Muscle of leg (tissue), 11 donors: Measurements from ENCODE around the gene UMAD1. TPM values are rescaled to one million over a fixed set of nuclear protein-coding genes. Genes with fewer than 3 reads are reported as not detected.
A peak's percentile ranks its signal among the peaks of the same experiment; 100 is the strongest.
"Not testable (repeated sequence)": the region's sequence is repeated elsewhere in the genome, so short reads cannot be mapped to it uniquely, and the experiment has no call there.

Source experiments
- DNase-seq: peaks from one replicate; pipeline ENCODE4 v3.0.0; 2013
- H3K27ac ChIP-seq: one replicate; pipeline ENCODE4 v1.5.1; 2013; ENCODE audit warnings: mild to moderate bottlenecking, low read length, control low read depth
- H3K27me3 ChIP-seq: one replicate; pipeline ENCODE4 v1.6.1; 2013; ENCODE audit warnings: low read length; ENCODE audit not compliant: control insufficient read depth, insufficient read depth
- H3K36me3 ChIP-seq: one replicate; pipeline ENCODE4 v1.6.1; 2013; ENCODE audit warnings: low read length; ENCODE audit not compliant: control insufficient read depth, insufficient read depth
- H3K4me1 ChIP-seq: one replicate; pipeline ENCODE4 v1.6.1; 2013; ENCODE audit warnings: low read length; ENCODE audit not compliant: control insufficient read depth, insufficient read depth
- H3K4me3 ChIP-seq: one replicate; pipeline ENCODE4 v1.5.1; 2013; ENCODE audit warnings: low read length, control low read depth
- H3K9me3 ChIP-seq: replicated peaks from 2 replicates; pipeline ENCODE4 v1.6.1; 2013; ENCODE audit warnings: low read depth, low read length; ENCODE audit not compliant: control insufficient read depth
- WGBS: methylation state at CpG from one replicate; pipeline ENCODE4 v1.1.5; 2013; ENCODE audit warnings: missing lambda C conversion rate; ENCODE audit not compliant: insufficient coverage; 5-methylcytosine and 5-hydroxymethylcytosine counted together
- polyA plus RNA-seq, 8 donors: library from polyadenylated mRNA; unstranded; fragments of 120-200 nt; gene quantifications; one replicate each; pipeline versions ENCODE4 v1.2.1 to v1.2.3, GENCODE V29; 2013; ENCODE audit warnings: inconsistent platforms in 1 of 8, low replicate concordance in 1 of 8; ENCODE audit not compliant: insufficient read length in 8 of 8, insufficient read depth in 1 of 8
- total RNA-seq: library from RNA; stranded (reverse); fragments of 120-200 nt; gene quantifications from one replicate; pipeline ENCODE4 v1.2.4, GENCODE V29; 2013

Gene UMAD1
- total and polyA plus RNA-seq, 9 donors: 7.4 to 11.8 (median 9.1) TPM

- H3K4me1 ChIP-seq: no peaks in the 10 kb centered on the region
- no peaks in the 10 kb centered on the region for H3K9me3 ChIP-seq
- no peaks in the 10 kb centered on the region for H3K27me3 ChIP-seq
- WGBS: no CpG with 5 or more reads among the region's 1 CpG
- no peak for DNase-seq
- no peak overlapping the region for H3K4me3 ChIP-seq
- no peaks in the 10 kb centered on the region for H3K36me3 ChIP-seq
- no peak overlapping the region for H3K27ac ChIP-seq
Observed at GRCh38 chr7:7668706-7669105, 28.2 kb downstream of the UMAD1 start.

DNA sequence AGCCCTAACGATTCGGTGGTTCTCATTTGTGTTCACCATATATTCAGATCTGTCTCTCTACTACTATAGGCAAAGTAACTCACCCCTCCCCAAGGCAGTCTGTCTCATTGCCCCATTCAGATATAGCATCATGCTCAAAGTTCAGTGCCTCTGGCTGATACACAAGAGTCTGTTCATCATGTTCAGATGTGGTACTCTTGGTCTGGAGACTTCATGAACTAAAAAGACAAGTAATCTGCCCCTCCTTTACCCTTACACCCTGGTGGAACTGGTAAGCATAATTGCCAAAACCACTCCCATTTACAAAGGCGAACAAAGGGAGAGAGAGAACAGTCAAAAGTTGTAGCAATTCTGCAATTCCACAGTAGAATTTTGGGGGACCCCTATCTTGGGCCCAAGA lies 29.9 kb downstream of the UMAD1 start:
- Histone ChIP-seq H3K4me1 (no peaks in the 10 kb centered on the region), H3K4me3 (no peak overlapping the region), H3K36me3 (no peaks in the 10 kb centered on the region), H3K9me3 (no peaks in the 10 kb centered on the region), H3K27me3 (no peaks in the 10 kb centered on the region), H3K27ac (no peak overlapping the region)
- no peak for DNase-seq
- 80% methylated on average over 2 of the region's 3 CpGs for WGBS

DNA sequence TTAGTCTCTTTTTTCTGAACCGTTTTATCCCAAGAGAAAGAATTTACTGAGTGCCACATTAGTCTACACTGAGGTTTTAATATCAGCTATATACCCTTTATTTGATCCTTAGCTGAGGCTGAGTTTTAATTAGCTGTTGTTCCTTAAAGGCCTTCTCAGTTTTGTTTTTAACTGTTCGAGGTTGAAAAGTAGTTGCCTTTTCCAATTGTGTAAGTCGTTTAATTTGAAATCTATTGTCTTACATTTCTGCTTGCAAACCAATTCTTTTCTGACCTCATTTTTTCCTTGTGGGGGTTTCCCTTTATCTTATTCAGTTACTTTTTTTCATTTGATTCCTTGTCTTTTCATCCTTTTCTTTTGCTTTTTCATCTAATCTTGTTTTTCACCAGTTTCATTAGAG lies 30.8 kb downstream of the UMAD1 start:
- no CpG with 5 or more reads among the region's 3 CpGs for WGBS
- Histone ChIP-seq H3K27me3 (no peaks in the 10 kb centered on the region), H3K27ac (no peak overlapping the region), H3K9me3 (no peaks in the 10 kb centered on the region), H3K36me3 (no peaks in the 10 kb centered on the region), H3K4me1 (no peaks in the 10 kb centered on the region), H3K4me3 (no peak overlapping the region)
- no peak for DNase-seq

DNA sequence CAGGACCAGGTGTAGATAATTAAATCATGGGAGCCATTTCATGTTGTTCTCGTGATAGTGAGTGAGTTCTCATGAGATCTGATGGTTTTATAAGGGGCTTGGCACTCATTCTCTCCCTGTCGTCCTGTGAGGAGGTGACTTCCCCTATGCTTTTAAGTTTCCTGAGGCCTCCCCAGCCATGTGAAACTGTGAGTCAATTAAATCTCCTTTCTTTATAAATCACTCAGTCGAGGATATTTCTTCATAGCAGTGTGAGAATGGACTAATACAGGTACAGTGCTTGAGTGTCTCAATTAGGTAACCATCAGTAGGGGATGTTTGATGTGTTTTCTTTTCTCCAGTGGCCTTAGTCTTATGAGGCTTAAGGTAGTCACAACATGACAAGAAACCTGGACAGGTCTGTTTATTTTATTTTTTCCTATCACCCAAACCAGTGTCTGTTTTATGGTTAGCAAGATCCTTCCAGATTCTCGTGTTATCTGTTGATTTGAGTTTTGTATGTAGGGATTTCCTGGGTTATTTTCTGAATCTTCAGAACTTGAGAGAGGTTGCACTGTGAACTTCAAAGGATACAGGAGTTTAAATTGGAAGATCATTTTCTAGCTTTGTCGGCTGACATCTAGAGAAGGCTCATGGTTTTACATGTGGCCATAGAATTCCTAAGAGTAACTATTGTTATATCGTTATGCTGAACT lies 32.1 kb downstream of the UMAD1 start:
- no peak for DNase-seq
- H3K36me3 ChIP-seq: no peaks in the 10 kb centered on the region
- no peak overlapping the region for H3K4me3 ChIP-seq

GRCh38 chr7:7673240-7673550 lies 32.6 kb downstream of the UMAD1 start:
- Histone ChIP-seq H3K27ac (no peak overlapping the region), H3K4me3 (no peak overlapping the region), H3K27me3 (no peaks in the 10 kb centered on the region), H3K9me3 (no peaks in the 10 kb centered on the region), H3K4me1 (no peaks in the 10 kb centered on the region), H3K36me3 (no peaks in the 10 kb centered on the region)
- WGBS: no CpG with 5 or more reads among the region's 2 CpGs
- no peak for DNase-seq

More for the DNA sequence above, 32.1 kb downstream of the UMAD1 start:
- H3K27ac ChIP-seq: no peak overlapping the region
- H3K27me3 ChIP-seq: no peaks in the 10 kb centered on the region
- no peaks in the 10 kb centered on the region for H3K9me3 ChIP-seq
- WGBS: 81% methylated on average over 3 of the region's 6 CpGs
- no peaks in the 10 kb centered on the region for H3K4me1 ChIP-seq

- 62% methylated on average over 6 of the region's 6 CpGs for WGBS
- DNase-seq: no peak
- no peaks in the 10 kb centered on the region for H3K9me3 ChIP-seq
Observed at GRCh38 chr7:7675686-7676085, 35.1 kb downstream of the UMAD1 start.

GRCh38 chr7:7679640-7680039 lies 39.1 kb downstream of the UMAD1 start:
- not testable (repeated sequence) for H3K36me3 ChIP-seq, H3K9me3 ChIP-seq, H3K27ac ChIP-seq, H3K27me3 ChIP-seq, H3K4me1 ChIP-seq, DNase-seq, H3K4me3 ChIP-seq
- no CpG with 5 or more reads among the region's 2 CpGs for WGBS

More at GRCh38 chr7:7675686-7676085, 35.1 kb downstream of the UMAD1 start:
- Histone ChIP-seq H3K4me3 (no peak overlapping the region), H3K27me3 (no peaks in the 10 kb centered on the region), H3K36me3 (no peaks in the 10 kb centered on the region), H3K27ac (no peak overlapping the region), H3K4me1 (no peaks in the 10 kb centered on the region)

GRCh38 chr7:7681191-7681935 lies 40.8 kb downstream of the UMAD1 start:
- peaks cover 4% of the 10 kb centered on the region for H3K4me1 ChIP-seq
- H3K36me3 ChIP-seq: no peaks in the 10 kb centered on the region
- DNase-seq: peak; percentile 89
- no peak overlapping the region for H3K4me3 ChIP-seq
- peak overlapping the region; percentile 67 for H3K27ac ChIP-seq
- H3K9me3 ChIP-seq: no peaks in the 10 kb centered on the region
- no CpG with 5 or more reads among the region's 7 CpGs for WGBS
- H3K27me3 ChIP-seq: no peaks in the 10 kb centered on the region

DNA sequence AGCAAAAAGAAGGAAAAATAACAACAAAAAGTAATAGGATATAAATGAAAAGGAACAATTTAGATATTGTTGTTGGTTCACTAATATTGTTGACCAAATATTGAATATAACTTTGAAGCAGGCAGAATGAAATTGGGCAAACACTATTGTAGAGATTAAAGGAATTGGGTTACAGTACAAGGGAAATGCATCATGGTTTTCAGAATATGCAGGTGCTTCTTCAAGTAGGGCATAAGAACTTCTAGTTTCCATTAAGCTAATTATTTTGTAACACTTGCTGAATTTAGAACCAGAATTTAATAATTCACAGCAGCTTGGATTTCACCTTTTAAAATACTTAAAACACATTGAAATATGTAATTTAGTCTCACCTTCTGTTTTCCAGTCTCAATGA lies 41.4 kb downstream of the UMAD1 start:
- H3K27ac ChIP-seq: no peak overlapping the region
- no peaks in the 10 kb centered on the region for H3K9me3 ChIP-seq
- no peak overlapping the region for H3K4me3 ChIP-seq
- DNase-seq: no peak
- H3K36me3 ChIP-seq: no peaks in the 10 kb centered on the region
- peaks cover 4% of the 10 kb centered on the region for H3K4me1 ChIP-seq
- H3K27me3 ChIP-seq: no peaks in the 10 kb centered on the region

- H3K36me3 ChIP-seq: no peaks in the 10 kb centered on the region
- H3K9me3 ChIP-seq: no peaks in the 10 kb centered on the region
- peak; percentile 29 for DNase-seq
- H3K27ac ChIP-seq: no peak overlapping the region
- WGBS: no CpG with 5 or more reads among the region's 5 CpGs
- no peak overlapping the region for H3K4me3 ChIP-seq
- H3K4me1 ChIP-seq: peaks cover 4% of the 10 kb centered on the region
- no peaks in the 10 kb centered on the region for H3K27me3 ChIP-seq
Observed at GRCh38 chr7:7682861-7683260, 42.3 kb downstream of the UMAD1 start.
